ENCODE data around the gene FHL5. TPM values are rescaled to one million over a fixed set of nuclear protein-coding genes. Genes with fewer than 3 reads are reported as not detected.

The FHL5 gene
- total and polyA plus RNA-seq, 8 donors, result 1.1 to 25.1 (median 4.9) TPM; not detected in 1

DNA sequence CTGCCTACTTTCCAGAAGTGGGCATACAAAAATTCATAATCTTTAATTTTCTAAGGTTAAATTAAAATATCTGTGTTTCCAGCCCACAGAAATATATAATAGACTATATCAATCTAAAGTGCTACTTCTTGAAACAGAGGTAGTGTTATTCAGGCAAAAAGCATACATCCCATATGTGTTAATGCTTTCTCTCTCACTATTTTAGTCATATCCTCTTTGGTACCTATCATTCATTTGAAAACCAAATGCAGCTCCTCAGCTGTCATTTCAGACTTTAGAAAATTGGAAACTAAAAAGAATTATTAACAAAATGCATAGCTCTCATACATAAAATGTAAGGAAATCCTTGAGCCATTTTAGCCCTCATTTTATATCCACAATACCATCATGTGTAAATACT lies 925 bp downstream of the FHL5 start:
- Histone ChIP-seq H3K4me3 (peak overlapping the region in 2 of 4 donors; percentile 1 to 28), H3K27me3 (no peaks in the 10 kb centered on the region), H3K36me3 (no peaks in the 10 kb centered on the region), H3K4me1 (no peaks in the 10 kb centered on the region), H3K27ac (no peak overlapping the region), H3K9me3 (no peaks in the 10 kb centered on the region)
- no peak for DNase-seq
- intact Hi-C loops (cut with DNase I; ENCODE audit: low total_unique reads), result no loop called here
- TF ChIP-seq POLR2A (IDR thresholded peaks at IDR 0.05) (no peak), POLR2AphosphoS5 (IDR thresholded peaks at IDR 0.05) (no peak), EP300 (IDR thresholded peaks at IDR 0.05) (no peak)
- TF ChIP-seq, protein P1, sequence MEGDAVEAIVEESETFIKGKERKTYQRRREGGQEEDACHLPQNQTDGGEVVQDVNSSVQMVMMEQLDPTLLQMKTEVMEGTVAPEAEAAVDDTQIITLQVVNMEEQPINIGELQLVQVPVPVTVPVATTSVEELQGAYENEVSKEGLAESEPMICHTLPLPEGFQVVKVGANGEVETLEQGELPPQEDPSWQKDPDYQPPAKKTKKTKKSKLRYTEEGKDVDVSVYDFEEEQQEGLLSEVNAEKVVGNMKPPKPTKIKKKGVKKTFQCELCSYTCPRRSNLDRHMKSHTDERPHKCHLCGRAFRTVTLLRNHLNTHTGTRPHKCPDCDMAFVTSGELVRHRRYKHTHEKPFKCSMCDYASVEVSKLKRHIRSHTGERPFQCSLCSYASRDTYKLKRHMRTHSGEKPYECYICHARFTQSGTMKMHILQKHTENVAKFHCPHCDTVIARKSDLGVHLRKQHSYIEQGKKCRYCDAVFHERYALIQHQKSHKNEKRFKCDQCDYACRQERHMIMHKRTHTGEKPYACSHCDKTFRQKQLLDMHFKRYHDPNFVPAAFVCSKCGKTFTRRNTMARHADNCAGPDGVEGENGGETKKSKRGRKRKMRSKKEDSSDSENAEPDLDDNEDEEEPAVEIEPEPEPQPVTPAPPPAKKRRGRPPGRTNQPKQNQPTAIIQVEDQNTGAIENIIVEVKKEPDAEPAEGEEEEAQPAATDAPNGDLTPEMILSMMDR (IDR thresholded peaks at IDR 0.05), result no peak

DNA sequence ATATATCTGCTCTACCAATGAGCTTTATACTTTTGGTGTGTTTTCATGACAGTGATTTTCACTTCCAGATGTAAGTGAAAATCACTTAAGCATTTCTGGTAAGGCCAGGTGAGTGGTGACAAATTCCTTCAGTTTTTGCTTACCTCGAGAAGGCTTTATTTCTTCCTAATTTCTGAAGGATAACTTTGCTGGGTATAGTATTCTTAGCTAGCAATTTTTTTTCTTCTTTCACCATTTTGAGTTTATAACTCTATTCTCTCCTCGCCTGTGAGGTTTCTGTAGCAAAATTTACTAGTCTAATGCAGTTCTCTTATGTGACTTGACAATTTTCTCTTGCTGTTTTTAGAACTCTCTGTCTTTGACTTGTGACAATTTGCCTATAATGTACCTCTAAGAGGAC lies 7.1 kb downstream of the FHL5 start:
- TF ChIP-seq EP300 (IDR thresholded peaks at IDR 0.05), result no peak
- TF ChIP-seq POLR2A (IDR thresholded peaks at IDR 0.05), result no peak
- TF ChIP-seq, protein P1 (IDR thresholded peaks at IDR 0.05), result no peak
- TF ChIP-seq POLR2AphosphoS5 (IDR thresholded peaks at IDR 0.05), result no peak
- WGBS, 5 donors, result 71 to 86% (median 75%) methylated on average over 2 of the region's 2 CpGs
- peaks cover 8 to 22% (median 14%) of the 10 kb centered on the region in 4 donors for H3K9me3 ChIP-seq
- no peaks in the 10 kb centered on the region for H3K36me3 ChIP-seq
- no peak overlapping the region for H3K27ac ChIP-seq
- no peak for DNase-seq
- intact Hi-C loops (cut with DNase I; ENCODE audit: low total_unique reads), result no loop called here
- H3K4me3 ChIP-seq, result no peak overlapping the region
- H3K27me3 ChIP-seq, result no peaks in the 10 kb centered on the region
- no peaks in the 10 kb centered on the region for H3K4me1 ChIP-seq

DNA sequence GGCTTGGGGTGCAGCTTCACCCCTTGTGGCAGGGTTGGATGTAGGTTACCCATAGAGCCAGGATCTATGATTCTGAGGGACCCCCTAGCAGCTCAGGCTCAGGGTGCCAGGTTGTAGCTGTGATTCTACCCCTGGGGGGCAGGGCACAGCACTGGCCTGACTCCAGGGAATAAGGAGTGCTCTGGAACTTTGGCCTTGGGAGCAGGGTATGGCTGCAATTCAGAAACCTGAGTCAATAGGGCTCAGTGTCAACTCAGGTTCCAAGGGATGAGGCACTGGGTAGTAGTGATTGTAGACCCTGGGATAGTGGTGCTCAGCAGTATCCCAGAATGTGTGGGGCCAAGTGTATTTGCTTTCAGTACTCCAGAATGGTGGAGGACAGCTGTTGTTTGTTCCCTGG lies 8.6 kb downstream of the FHL5 start:
- Histone ChIP-seq H3K9me3 (peaks cover 8 to 22% (median 14%) of the 10 kb centered on the region in 4 donors), H3K4me1 (no peaks in the 10 kb centered on the region), H3K27me3 (no peaks in the 10 kb centered on the region), H3K36me3 (no peaks in the 10 kb centered on the region), H3K27ac (no peak overlapping the region), H3K4me3 (no peak overlapping the region)
- TF ChIP-seq POLR2A (IDR thresholded peaks at IDR 0.05) (no peak), EP300 (IDR thresholded peaks at IDR 0.05) (no peak)
- DNase-seq, result no peak
- intact Hi-C loops (cut with DNase I; ENCODE audit: low total_unique reads), result no loop called here

DNA sequence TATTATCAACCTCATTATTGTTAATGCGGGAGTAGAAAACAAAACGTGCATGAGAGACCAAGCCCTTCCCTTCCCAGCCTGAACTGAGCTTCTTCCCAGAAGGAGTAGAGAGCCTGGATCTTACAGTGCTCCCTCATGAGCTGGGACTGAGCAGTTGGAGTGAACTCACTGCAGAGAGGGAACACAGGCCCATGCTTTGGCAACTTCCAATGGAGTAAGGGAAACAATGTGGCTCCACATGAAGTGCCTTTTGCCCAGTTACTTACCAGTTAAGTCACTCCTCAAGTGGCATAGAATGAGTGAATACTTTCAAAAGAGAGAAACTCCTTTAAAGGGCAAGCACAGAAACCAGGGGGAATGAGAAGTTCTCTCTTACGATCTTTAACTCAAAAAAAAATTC lies 12.4 kb downstream of the FHL5 start:
- Histone ChIP-seq H3K4me1 (no peaks in the 10 kb centered on the region), H3K4me3 (no peak overlapping the region), H3K27me3 (no peaks in the 10 kb centered on the region), H3K36me3 (no peaks in the 10 kb centered on the region), H3K9me3 (peaks cover 2 to 11% (median 8%) of the 10 kb centered on the region in 4 donors), H3K27ac (no peak overlapping the region)
- intact Hi-C loops (cut with DNase I; ENCODE audit: low total_unique reads), result no loop called here
- 79 to 83% (median 81%) methylated on average over 3 of the region's 3 CpGs for WGBS, 5 donors
- TF ChIP-seq, protein P1 (IDR thresholded peaks at IDR 0.05), result no peak
- TF ChIP-seq EP300 (IDR thresholded peaks at IDR 0.05), result no peak
- TF ChIP-seq POLR2AphosphoS5 (IDR thresholded peaks at IDR 0.05), result no peak
- TF ChIP-seq POLR2A (IDR thresholded peaks at IDR 0.05), result no peak
- DNase-seq, result no peak

DNA sequence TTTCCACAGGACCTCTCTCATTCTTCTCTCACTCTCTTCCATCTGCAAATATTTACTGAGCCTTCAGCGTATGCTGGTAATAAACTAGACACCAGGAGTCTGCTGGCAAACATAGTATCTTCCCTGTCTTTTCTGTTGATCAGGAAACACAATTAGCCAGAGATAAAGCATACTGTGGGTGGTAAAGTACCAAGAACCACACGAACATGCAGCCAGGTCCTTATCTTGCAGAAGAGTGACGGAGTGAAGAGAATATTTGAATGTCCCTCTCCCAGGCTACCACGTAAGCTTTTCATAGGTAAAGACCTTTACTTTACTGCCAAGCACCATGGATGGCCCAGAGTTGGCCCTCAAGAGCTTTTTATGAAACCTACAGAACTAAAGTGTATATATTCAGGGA lies 13.3 kb downstream of the FHL5 start:
- H3K4me3 ChIP-seq, result no peak overlapping the region
- no peak overlapping the region for H3K27ac ChIP-seq
- peaks cover 0 to 5% (median 2%) of the 10 kb centered on the region in 4 donors for H3K9me3 ChIP-seq
- 32 to 44% (median 42%) methylated on average over 4 of the region's 4 CpGs for whole genome bisulfite sequencing, 5 donors
- no peaks in the 10 kb centered on the region for H3K4me1 ChIP-seq
- DNase-seq, result no peak
- H3K36me3 ChIP-seq, result no peaks in the 10 kb centered on the region
- intact Hi-C loops (cut with DNase I; ENCODE audit: low total_unique reads), result no loop called here
- H3K27me3 ChIP-seq, result no peaks in the 10 kb centered on the region
- TF ChIP-seq EP300 (IDR thresholded peaks at IDR 0.05) (no peak), POLR2AphosphoS5 (IDR thresholded peaks at IDR 0.05) (no peak), POLR2A (IDR thresholded peaks at IDR 0.05) (no peak)
- TF ChIP-seq, protein P1 (IDR thresholded peaks at IDR 0.05), result no peak
